MCF 10A (cell line): ENCODE measurements around the gene CHST15. TPM values are rescaled to one million over a fixed set of nuclear protein-coding genes. Genes with fewer than 3 reads are reported as not detected.

Source experiments
- BruUV-seq: library from RNA; stranded (reverse); fragments of 400-500 nt; replicated peaks from 2 replicates; lab custom pipeline; 2021; lab: Mats Ljungman, UMichigan
- CTCF ChIA-PET: fragments of 300-600 bp; sonication (Branson Sonifier 250); formaldehyde crosslinking; extraction: SDS; loops from one replicate; lab custom pipeline; 2021; ENCODE audit warnings: antibody characterized with exemption, inconsistent platforms; lab: Yijun Ruan, JAX
- POLR2A ChIA-PET: fragments of 300-600, 350-650 bp; sonication (Branson Sonifier 250); formaldehyde crosslinking; extraction: SDS; loops from one replicate; lab custom pipeline; 2020; ENCODE audit warnings: antibody characterized with exemption, inconsistent platforms; lab: Yijun Ruan, JAX
- DNase-seq: peaks from one replicate; pipeline ENCODE4 v3.0.0-alpha.2; 2018; ENCODE audit not compliant: unreplicated experiment
- H3K27ac Mint-ChIP-seq: one replicate; pipeline ENCODE4 v1.8.0; 2022; ENCODE audit warnings: mild to moderate bottlenecking, low read depth, mixed read lengths; ENCODE audit not compliant: unreplicated experiment
- H3K27me3 Mint-ChIP-seq: one replicate; pipeline ENCODE4 v1.8.0; 2022; ENCODE audit warnings: mixed read lengths; ENCODE audit not compliant: insufficient read depth, unreplicated experiment
- H3K36me3 Mint-ChIP-seq: one replicate; pipeline ENCODE4 v1.8.0; 2022; ENCODE audit warnings: mild to moderate bottlenecking, moderate library complexity, mixed read lengths; ENCODE audit not compliant: insufficient read depth, unreplicated experiment
- H3K4me1 Mint-ChIP-seq: one replicate; pipeline ENCODE4 v1.8.0; 2022; ENCODE audit warnings: mixed read lengths; ENCODE audit not compliant: insufficient read depth, unreplicated experiment
- H3K4me3 Mint-ChIP-seq: one replicate; pipeline ENCODE4 v1.8.0; 2022; ENCODE audit warnings: mild to moderate bottlenecking, moderate library complexity, mixed read lengths; ENCODE audit not compliant: unreplicated experiment
- H3K9me3 Mint-ChIP-seq: one replicate; pipeline ENCODE4 v1.8.0; 2022; ENCODE audit warnings: mixed read lengths; ENCODE audit not compliant: unreplicated experiment
- CTCF ChIP-seq: fragments of 200-600 bp; IDR thresholded peaks from one replicate; pipeline ENCODE4 v1.8.0; 2022; ENCODE audit warnings: antibody characterized with exemption, mild to moderate bottlenecking; ENCODE audit not compliant: unreplicated experiment
- intact Hi-C: fragments of 100-400 bp; cut with micrococcal nuclease; formaldehyde crosslinking; loops from 2 replicates; pipeline ENCODE4 v1.14.1; 2022
- total RNA-seq: library from RNA; stranded (reverse); gene quantifications from 2 replicates; pipeline ENCODE4 v1.2.3, GENCODE V29; 2022

CHST15 gene
- total RNA-seq, 1 experiment from 2014 or later, result 32.8 TPM

- H3K36me3 Mint-ChIP-seq, result no peaks in the 10 kb centered on the region
- H3K27me3 Mint-ChIP-seq, result peaks cover 88% of the 10 kb centered on the region
- no peak for TF ChIP-seq CTCF
- no peaks in the 10 kb centered on the region for H3K4me1 Mint-ChIP-seq
- no peak overlapping the region for H3K4me3 Mint-ChIP-seq
- BruUV-seq, result no TSS peak
- no peak overlapping the region for H3K27ac Mint-ChIP-seq
- intact Hi-C loops, result loop anchor here (2.0 to 5.0 kb wide), 2 partner anchors 393 to 924 kb away; no protein-coding TSS in a partner anchor
- DNase-seq, result no peak
- POLR2A ChIA-PET, result no interaction called here
- no peaks in the 10 kb centered on the region for H3K9me3 Mint-ChIP-seq
- CTCF ChIA-PET, result interaction anchor here (0.6 to 10.6 kb wide), 16 partner anchors 10 to 423 kb away, joined by 3 to 213 read pairs (median 4); no protein-coding TSS in a partner anchor
These were observed 127.2 kb downstream of the CHST15 start for GRCh38 chr10:123965973-123966895.

DNA sequence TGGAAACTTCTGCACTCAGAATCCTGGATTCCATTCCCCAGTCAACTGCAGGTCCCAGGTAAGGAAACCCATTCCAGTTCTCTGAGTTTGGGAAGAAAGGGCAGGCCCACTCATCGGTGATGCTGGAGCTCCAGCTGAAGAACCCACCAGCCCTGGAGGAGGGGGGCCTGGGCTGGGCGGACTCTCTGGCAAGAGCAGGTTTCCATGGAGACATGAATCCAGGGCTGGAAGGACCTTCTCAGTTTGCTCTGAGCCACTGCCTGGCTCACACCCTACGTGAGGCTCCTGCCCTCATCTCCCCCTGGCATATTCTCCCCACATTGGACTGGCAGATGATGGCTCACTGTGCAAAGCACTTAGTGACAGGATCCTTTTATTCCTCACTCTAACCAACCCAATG is 128.4 kb downstream of the CHST15 start:
- ChIA-PET CTCF (interaction anchor here (0.9 to 10.6 kb wide), 3 partner anchors 362 to 391 kb away, joined by 3 to 213 read pairs (median 5); no protein-coding TSS in a partner anchor), POLR2A (no interaction called here)
- Mint-ChIP-seq H3K36me3 (no peaks in the 10 kb centered on the region), H3K9me3 (no peaks in the 10 kb centered on the region), H3K4me1 (no peaks in the 10 kb centered on the region), H3K27me3 (peaks cover 75% of the 10 kb centered on the region), H3K4me3 (no peak overlapping the region), H3K27ac (no peak overlapping the region)
- intact Hi-C loops, result loop anchor here (5.0 kb wide), 1 partner anchor 923 kb away; no protein-coding TSS in a partner anchor
- no TSS peak for BruUV-seq
- no peak for DNase-seq
- TF ChIP-seq CTCF, result no peak

- ChIA-PET CTCF (interaction anchor here (0.7 to 10.6 kb wide), 3 partner anchors 381 to 1700 kb away, joined by 3 to 213 read pairs (median 3); no protein-coding TSS in a partner anchor), POLR2A (interaction anchor here (0.6 to 1.7 kb wide), 3 partner anchors 10 to 386 kb away, joined by 3 to 5 read pairs (median 4); no protein-coding TSS in a partner anchor)
- Mint-ChIP-seq H3K4me1 (no peaks in the 10 kb centered on the region), H3K27me3 (peaks cover 65% of the 10 kb centered on the region), H3K9me3 (no peaks in the 10 kb centered on the region), H3K4me3 (no peak overlapping the region), H3K36me3 (no peaks in the 10 kb centered on the region), H3K27ac (no peak overlapping the region)
- DNase-seq, result no peak
- no peak for TF ChIP-seq CTCF
- intact Hi-C loops, result no loop called here
- BruUV-seq, result no TSS peak
These were observed 130.5 kb downstream of the CHST15 start for GRCh38 chr10:123962756-123963530.
